Esophagus squamous epithelium (tissue), 5 donors: ENCODE data around the gene PREX1. TPM values are rescaled to one million over a fixed set of nuclear protein-coding genes. Genes with fewer than 3 reads are reported as not detected.

Experiments
- DNase-seq: peaks from one replicate; lab custom pipeline; 2025; lab: John Stamatoyannopoulos, UW
- H3K27ac ChIP-seq, 4 donors: fragments of 200-600 bp; sonication (generic); one replicate each; pipeline ENCODE4 v1.5.1; 2016 to 2019; ENCODE audit warnings: mild to moderate bottlenecking in 1 of 4
- H3K27me3 ChIP-seq, 4 donors: fragments of 200-600 bp; sonication (generic); 1 replicate in 3 of 4; 2 replicates in 1 of 4; pipeline versions ENCODE4 v1.5.1 to v1.6.0; 2017 to 2021; ENCODE audit warnings: antibody characterized with exemption in 1 of 4
- H3K36me3 ChIP-seq, 3 donors: fragments of 200-600 bp; sonication (generic); one replicate each; pipeline ENCODE4 v1.5.1; 2016 to 2019
- H3K4me1 ChIP-seq, 3 donors: fragments of 200-600 bp; sonication (generic); one replicate each; pipeline ENCODE4 v1.5.1; 2017 to 2019
- H3K4me3 ChIP-seq, 4 donors: fragments of 200-600 bp; sonication (generic); 1 replicate in 3 of 4; 2 replicates in 1 of 4; pipeline ENCODE4 v1.5.1; 2016 to 2019; ENCODE audit warnings: mild to moderate bottlenecking in 2 of 4, moderate library complexity in 1 of 4
- H3K9me3 ChIP-seq, 3 donors: fragments of 200-600 bp; sonication (generic); one replicate each; pipeline ENCODE4 v1.5.1; 2016 to 2019
- CTCF ChIP-seq, 6 experiments: fragments of 450-650 bp in 4 of 6; fragments of 200-600 bp in 2 of 6; sonication (generic) in 2 of 6; IDR thresholded peaks; one replicate each; pipeline ENCODE4 v1.5.1; 2016 to 2019; ENCODE audit warnings: antibody characterized with exemption in 6 of 6, mild to moderate bottlenecking in 4 of 6, moderate library complexity in 4 of 6
- POLR2A ChIP-seq, 4 donors: fragments of 450-650 bp; IDR thresholded peaks; one replicate each; pipeline ENCODE4 v1.6.1; 2017; ENCODE audit warnings: antibody characterized with exemption in 4 of 4, mild to moderate bottlenecking in 4 of 4, moderate library complexity in 3 of 4
- WGBS, 2 donors: methylation state at CpG; one replicate each; pipeline ENCODE4 v1.1.5; 2018; 5-methylcytosine and 5-hydroxymethylcytosine counted together
- intact Hi-C: fragments of 100-400 bp; cut with DNase I; formaldehyde crosslinking; loops from one replicate; pipeline ENCODE4 v1.15.0; 2022
- total RNA-seq, 4 donors: library from RNA; depleted of rRNA; stranded (reverse); fragments of >200 nt; gene quantifications; one replicate each; pipeline ENCODE4 v1.1.0, GENCODE V29; 2016
- donor health status: DM: yes; HTN: yes; CAD: no.

Gene PREX1
- total RNA-seq, 4 donors from 2014 or later = 4.9 to 25.9 (median 8.9) TPM

- no peak for DNase-seq
- 76 to 86% methylated on average over 5 to 7 of the region's 7 CpGs for WGBS, 2 donors
- H3K27ac ChIP-seq = no peak overlapping the region
- no peak overlapping the region for H3K4me3 ChIP-seq
- H3K36me3 ChIP-seq = peaks cover 0 to 9% (median 0%) of the 10 kb centered on the region in 3 donors
- H3K4me1 ChIP-seq = peaks cover 0 to 24% (median 0%) of the 10 kb centered on the region in 3 donors
- no peaks in the 10 kb centered on the region for H3K9me3 ChIP-seq
- intact Hi-C loops = no loop called here
- H3K27me3 ChIP-seq = peaks cover 0 to 7% (median 0%) of the 10 kb centered on the region in 4 donors
- no peak for TF ChIP-seq POLR2A (IDR thresholded peaks at IDR 0.05)
- TF ChIP-seq CTCF (IDR thresholded peaks at IDR 0.05) = no peak
Measured at GRCh38 chr20:48694381-48694865, 133.4 kb downstream of the PREX1 start.

GRCh38 chr20:48691523-48691922 is 136.3 kb downstream of the PREX1 start:
- intact Hi-C loops = no loop called here
- Histone ChIP-seq H3K4me3 (no peak overlapping the region), H3K27ac (no peak overlapping the region), H3K36me3 (peaks cover 0 to 17% (median 0%) of the 10 kb centered on the region in 3 donors), H3K4me1 (peaks cover 3 to 21% (median 3%) of the 10 kb centered on the region in 3 donors), H3K27me3 (peaks cover 0 to 7% (median 0%) of the 10 kb centered on the region in 4 donors), H3K9me3 (no peaks in the 10 kb centered on the region)
- TF ChIP-seq CTCF (IDR thresholded peaks at IDR 0.05) = no peak
- TF ChIP-seq POLR2A (IDR thresholded peaks at IDR 0.05) = no peak
- DNase-seq = no peak
- 66 to 75% methylated on average over 7 of the region's 7 CpGs for WGBS, 2 donors

GRCh38 chr20:48690888-48691287 is 136.9 kb downstream of the PREX1 start:
- Histone ChIP-seq H3K36me3 (peaks cover 0 to 17% (median 0%) of the 10 kb centered on the region in 3 donors), H3K27ac (no peak overlapping the region), H3K4me1 (peaks cover 9 to 28% (median 9%) of the 10 kb centered on the region in 3 donors), H3K27me3 (peaks cover 0 to 7% (median 0%) of the 10 kb centered on the region in 4 donors), H3K4me3 (no peak overlapping the region), H3K9me3 (no peaks in the 10 kb centered on the region)
- WGBS, 2 donors = 66 to 71% methylated on average over 8 to 18 of the region's 18 CpGs
- TF ChIP-seq CTCF (IDR thresholded peaks at IDR 0.05) = no peak
- TF ChIP-seq POLR2A (IDR thresholded peaks at IDR 0.05) = no peak
- DNase-seq = no peak
- intact Hi-C loops = no loop called here

- TF ChIP-seq POLR2A (IDR thresholded peaks at IDR 0.05) (no peak), CTCF (IDR thresholded peaks at IDR 0.05) (no peak)
- Histone ChIP-seq H3K9me3 (no peaks in the 10 kb centered on the region), H3K27ac (no peak overlapping the region), H3K27me3 (peaks cover 0 to 7% (median 0%) of the 10 kb centered on the region in 4 donors), H3K36me3 (peaks cover 0 to 17% (median 0%) of the 10 kb centered on the region in 3 donors), H3K4me1 (peaks cover 9 to 36% (median 11%) of the 10 kb centered on the region in 3 donors), H3K4me3 (no peak overlapping the region)
- no peak for DNase-seq
- WGBS, 2 donors = 84 to 85% methylated on average over 7 of the region's 9 CpGs
- intact Hi-C loops = no loop called here
Measured at GRCh38 chr20:48689874-48690571, 137.8 kb downstream of the PREX1 start.

- Histone ChIP-seq H3K4me1 (peaks cover 9 to 42% (median 11%) of the 10 kb centered on the region in 3 donors), H3K36me3 (peaks cover 0 to 17% (median 0%) of the 10 kb centered on the region in 3 donors), H3K9me3 (no peaks in the 10 kb centered on the region), H3K27ac (no peak overlapping the region), H3K27me3 (peaks cover 0 to 8% (median 0%) of the 10 kb centered on the region in 4 donors), H3K4me3 (no peak overlapping the region)
- WGBS, 2 donors = 74 to 78% methylated on average over 8 of the region's 8 CpGs
- TF ChIP-seq CTCF (IDR thresholded peaks at IDR 0.05) = no peak
- no peak for TF ChIP-seq POLR2A (IDR thresholded peaks at IDR 0.05)
- DNase-seq = no peak
- intact Hi-C loops = no loop called here
Measured at GRCh38 chr20:48689388-48689787, 138.4 kb downstream of the PREX1 start.
